GM20000 (cell line): ENCODE results near the gene CCNYL1.

ENCODE experiments used
- DNase-seq: peaks from one replicate; pipeline ENCODE4 v3.0.0; 2012; ENCODE audit warnings: low spot score
- CTCF ChIP-seq: IDR thresholded peaks from 2 replicates; pipeline ENCODE4 v1.5.1; 2012; ENCODE audit warnings: mild to moderate bottlenecking, control low read depth; ENCODE audit errors: extremely low read depth, missing control alignments

CCNYL1 gene

GRCh38 chr2:207768866-207769596 lies 57.6 kb downstream of the CCNYL1 start:
- peak; percentile 68 for DNase-seq

GRCh38 chr2:207770602-207771404 lies 59.4 kb downstream of the CCNYL1 start:
- TF ChIP-seq CTCF, result no peak
- DNase-seq, result peak; percentile 63

More at GRCh38 chr2:207768866-207769596, 57.6 kb downstream of the CCNYL1 start:
- TF ChIP-seq CTCF, result no peak

GRCh38 chr2:207771421-207771820 lies 60.0 kb downstream of the CCNYL1 start:
- no peak for TF ChIP-seq CTCF
- DNase-seq, result no peak

- no peak for DNase-seq
- no peak for TF ChIP-seq CTCF
These were observed 60.8 kb downstream of the CCNYL1 start for GRCh38 chr2:207772081-207772843.

GRCh38 chr2:207772844-207773205 lies 61.4 kb downstream of the CCNYL1 start:
- no peak for TF ChIP-seq CTCF
- no peak for DNase-seq

- no peak for DNase-seq
- TF ChIP-seq CTCF, result no peak
These were observed 64.0 kb downstream of the CCNYL1 start for GRCh38 chr2:207775473-207775872.

GRCh38 chr2:207777124-207777523 lies 65.7 kb downstream of the CCNYL1 start:
- no peak for DNase-seq
- no peak for TF ChIP-seq CTCF
